Esophagus mucosa (tissue), 1 donor: ENCODE data around the gene CMPK1. TPM values are rescaled to one million over a fixed set of nuclear protein-coding genes. Genes with fewer than 3 reads are reported as not detected.
"Not testable (repeated sequence)": the region's sequence is repeated elsewhere in the genome, so short reads cannot be mapped to it uniquely, and the experiment has no call there.

Experiments used
- ATAC-seq: fragments of 200-7000 bp; cut with Tn5 transposase; one replicate; pipeline ENCODE4 v1.9.1; 2020
- total RNA-seq: library from RNA; stranded (reverse); gene quantifications from one replicate; pipeline ENCODE4 v1.2.4, GENCODE V29; 2023
- donor health status: DM: yes; HTN: yes; CAD: no.

CMPK1 gene
- total RNA-seq, 1 donor from 2014 or later: 122 TPM

- ATAC-seq: no peak
Measured at GRCh38 chr1:47338249-47339077, 4.9 kb downstream of the CMPK1 start.

GRCh38 chr1:47340227-47340626, 6.6 kb downstream of the CMPK1 start:
- ATAC-seq: no peak

DNA sequence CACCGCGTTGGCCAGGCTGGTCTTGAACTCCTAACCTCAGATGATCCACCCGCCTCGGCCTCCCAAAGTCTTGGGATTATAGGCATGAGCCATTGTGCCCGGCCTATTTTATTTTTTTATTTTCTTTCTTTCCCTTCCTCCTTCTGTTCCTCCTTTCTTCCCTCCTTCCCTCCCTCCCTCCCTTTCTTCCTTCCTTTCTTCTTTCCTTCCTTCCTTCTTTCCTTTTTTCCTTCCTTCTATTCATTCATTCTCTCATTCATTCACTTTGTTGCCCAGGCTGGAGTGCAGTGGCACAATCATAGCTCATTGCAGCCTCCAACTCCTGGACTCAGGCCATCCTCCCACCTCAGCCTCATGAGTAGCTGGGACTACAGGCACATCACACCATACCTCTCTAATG, 13.4 kb downstream of the CMPK1 start:
- not testable (repeated sequence) for ATAC-seq

DNA sequence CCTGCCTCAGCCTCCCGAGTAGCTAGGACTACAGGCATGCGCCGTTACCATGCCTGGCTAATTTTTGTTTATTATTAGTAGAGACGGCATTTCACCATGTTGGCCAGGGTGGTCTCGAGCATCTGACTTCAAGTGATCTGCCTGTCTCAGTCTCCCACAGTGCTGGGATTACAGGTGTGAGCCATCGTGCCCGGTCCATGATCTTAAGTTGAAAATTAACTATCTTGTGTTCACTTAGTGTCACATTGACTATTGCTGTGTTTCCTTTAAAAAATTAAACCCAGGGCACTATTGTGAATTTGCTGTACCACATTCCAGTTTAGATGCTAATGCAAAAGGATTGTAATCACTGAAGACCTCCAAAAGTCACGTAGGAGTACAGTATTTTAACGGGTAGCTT, 14.1 kb downstream of the CMPK1 start:
- ATAC-seq: no peak

- no peak for ATAC-seq
Measured at GRCh38 chr1:47348246-47348645, 14.7 kb downstream of the CMPK1 start.

DNA sequence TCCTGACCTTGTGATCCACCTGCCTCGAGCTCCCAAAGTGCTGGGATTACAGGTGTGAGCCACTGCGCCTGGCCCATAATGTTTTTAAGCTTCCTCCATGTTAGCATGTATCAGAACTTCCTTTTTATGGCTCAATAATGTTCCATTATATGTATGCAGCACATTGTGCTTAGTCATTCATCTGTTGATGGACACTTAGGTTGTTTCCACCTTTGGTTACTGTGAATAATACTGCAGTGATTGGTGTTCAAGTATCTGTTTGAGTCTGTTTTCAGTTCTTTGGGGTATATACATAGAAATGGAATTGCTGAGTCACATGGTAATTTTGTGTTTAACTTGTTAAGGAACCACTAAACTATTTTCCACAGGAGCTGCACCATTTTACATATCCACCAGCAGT, 17.7 kb downstream of the CMPK1 start:
- ATAC-seq: peak; percentile 45

- no peak for ATAC-seq
Measured at GRCh38 chr1:47361380-47361779, 27.8 kb downstream of the CMPK1 start.

- no peak for ATAC-seq
Measured at GRCh38 chr1:47362828-47363227, 29.2 kb downstream of the CMPK1 start.

GRCh38 chr1:47367651-47368050, 34.1 kb downstream of the CMPK1 start:
- ATAC-seq: no peak

DNA sequence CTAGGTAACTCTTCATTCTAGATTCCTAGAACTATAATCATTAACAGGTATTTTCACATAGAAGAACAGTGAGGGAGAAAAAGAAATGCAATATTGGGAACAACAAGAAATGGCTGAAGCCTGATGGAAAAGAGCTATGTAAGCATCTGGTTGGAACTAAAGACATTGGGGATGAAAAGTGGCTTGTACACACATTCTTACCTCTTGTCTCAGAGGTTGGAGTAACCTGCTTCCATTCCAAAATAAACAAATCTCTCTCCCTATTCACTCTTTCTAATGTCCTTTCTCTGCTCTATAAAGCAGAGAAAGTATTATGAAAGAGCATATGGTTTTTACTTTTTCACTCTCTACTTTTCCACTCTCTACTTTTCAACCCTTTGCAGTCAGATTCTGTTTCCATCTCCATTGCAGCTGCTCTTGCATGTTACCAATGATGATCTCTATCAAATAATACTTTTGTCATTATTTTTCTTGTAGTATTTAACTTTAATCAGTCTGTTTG, 37.5 kb downstream of the CMPK1 start:
- no peak for ATAC-seq

DNA sequence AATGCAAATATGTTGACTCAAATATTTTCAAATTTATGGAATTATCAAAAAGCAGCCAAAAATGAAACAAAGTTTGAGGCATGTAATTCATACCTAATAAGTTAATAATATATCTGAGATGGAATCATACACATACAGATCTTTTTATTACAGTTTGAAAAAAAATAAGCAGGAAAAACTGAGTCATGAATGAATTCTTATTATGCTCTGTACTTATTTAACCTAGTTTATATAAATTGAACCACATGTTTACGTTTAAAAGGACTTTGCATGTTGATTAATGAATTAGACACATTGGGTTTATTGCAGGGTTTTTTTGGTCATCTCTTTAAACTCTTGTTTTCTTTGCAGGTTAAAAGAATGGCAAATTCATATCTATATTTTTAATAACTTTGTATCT, 40.9 kb downstream of the CMPK1 start:
- ATAC-seq: no peak

DNA sequence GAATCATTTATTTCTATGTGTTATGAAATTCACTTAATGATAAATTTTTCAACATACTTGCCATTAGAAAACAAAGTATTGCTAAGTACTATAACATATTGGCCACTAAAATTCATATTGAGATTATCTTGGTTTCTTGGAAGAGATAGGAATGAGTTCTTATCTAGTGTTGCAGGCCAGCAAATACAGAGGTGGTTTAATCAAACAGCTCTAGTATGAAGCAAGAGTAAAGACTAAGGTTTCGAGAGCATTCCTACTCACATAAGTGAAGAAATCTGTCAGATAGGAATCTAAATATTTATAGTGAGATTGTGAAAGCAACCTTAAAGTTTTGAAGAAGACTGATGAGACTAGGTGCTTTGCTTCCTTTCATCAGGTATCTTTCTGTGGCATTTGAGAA, 44.6 kb downstream of the CMPK1 start:
- ATAC-seq: no peak

DNA sequence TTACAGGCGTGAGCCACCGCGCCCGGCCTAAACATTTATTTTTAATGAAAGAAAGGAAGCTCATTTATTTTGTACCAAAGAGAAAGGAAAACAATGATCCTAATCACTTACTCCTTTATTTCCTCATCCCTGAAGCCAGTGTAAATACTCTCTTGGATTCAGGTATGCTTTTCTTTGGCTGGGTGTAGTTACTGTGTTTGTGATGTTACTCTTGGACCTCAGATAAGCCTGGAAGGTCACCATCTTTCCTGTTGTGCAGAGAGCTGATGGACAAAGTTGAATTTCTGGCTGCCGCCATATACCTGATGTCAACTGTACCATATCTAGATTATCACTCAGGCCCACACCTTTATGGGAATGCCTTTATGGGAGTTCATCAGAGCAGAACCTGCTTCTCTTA, 47.1 kb downstream of the CMPK1 start:
- no peak for ATAC-seq

DNA sequence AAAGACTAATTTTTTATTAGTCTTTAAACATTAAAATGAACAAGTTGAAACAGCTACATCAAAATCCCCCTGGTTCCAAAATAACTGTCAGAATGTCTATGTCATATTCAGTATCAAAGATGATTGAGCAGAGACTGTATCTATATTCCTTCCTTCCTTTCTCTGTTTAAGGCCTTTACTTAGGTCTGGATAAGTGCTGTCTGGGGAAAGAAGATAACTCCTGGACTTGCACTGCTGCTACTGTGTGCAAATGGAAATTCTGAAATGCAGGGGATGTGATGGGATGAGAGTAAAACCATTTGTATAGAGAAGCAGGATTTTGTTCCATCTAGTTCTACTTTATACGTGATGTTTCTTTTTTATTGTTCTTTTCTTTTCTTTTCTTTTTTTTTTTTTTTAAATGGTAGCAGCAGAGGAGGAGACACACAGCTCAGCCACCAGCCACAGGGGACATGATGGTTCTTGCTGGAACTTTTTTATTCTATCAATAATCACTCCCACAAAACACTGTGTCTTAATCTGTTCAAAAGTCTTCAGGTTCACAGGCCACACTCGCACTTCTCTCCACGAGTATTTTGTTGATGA, 48.9 kb downstream of the CMPK1 start:
- no peak for ATAC-seq

GRCh38 chr1:47384083-47384482, 50.5 kb downstream of the CMPK1 start:
- ATAC-seq: no peak

DNA sequence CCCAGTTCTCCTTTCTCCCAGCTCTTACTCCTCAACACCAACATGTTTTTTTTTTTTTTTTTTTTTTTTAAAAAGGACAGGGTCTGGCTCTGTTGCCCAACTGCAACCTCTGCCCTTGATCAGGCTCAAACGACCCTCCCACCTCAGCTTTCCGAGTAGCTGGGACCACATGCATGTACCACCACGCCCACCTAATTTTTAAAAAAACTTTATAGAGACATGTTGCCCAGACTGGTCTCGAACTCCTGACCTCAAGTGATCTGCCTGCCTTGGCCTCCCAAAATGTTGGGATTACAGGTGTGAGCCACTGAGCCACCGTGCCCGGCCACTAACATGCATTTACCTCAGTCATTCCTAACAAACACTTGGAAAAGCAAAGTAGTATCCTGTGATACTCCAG, 51.4 kb downstream of the CMPK1 start:
- no peak for ATAC-seq

- ATAC-seq: no peak
Measured at GRCh38 chr1:47386268-47386667, 52.7 kb downstream of the CMPK1 start.

DNA sequence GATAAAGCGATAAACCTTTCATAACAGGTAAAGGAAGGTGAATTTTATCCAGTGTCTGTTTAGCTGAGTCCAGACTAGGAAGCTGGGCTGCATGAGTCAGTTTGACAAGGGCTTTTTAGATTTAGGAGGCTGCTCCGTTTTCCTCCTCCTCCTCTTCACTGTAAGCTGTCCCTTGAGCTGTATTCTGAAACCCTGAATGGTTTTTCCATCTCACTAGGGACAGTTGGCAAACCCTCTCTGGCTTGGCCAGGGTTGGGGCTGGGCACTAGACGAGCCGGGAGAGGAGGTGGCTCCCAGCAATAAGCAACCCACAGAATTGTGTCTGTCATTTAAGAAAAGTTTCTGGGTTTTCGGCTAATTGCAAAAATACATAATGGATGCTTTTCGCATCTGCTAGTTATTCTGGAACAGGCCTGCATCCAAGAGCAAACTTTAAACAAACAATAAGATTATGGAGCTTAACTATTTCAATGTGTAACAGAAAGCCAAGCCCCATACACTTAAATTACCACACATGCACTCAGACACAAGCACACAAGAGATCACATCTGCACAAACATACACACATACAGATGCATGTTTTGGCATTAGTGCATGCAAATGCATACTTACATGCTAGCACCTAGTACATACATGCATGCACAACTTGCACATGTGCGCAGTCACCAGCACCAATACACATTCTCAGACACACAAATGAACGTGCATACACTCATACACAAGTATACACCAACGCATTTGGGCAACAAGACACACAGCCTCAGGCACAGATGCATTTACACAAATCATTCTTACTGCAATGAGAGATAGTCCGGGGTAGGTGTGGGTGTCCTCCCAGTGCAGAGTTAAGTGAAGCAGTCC, 54.7 kb downstream of the CMPK1 start:
- ATAC-seq: peak; percentile 13

- peak; percentile 81 for ATAC-seq
Measured at GRCh38 chr1:47388891-47389238, 55.3 kb downstream of the CMPK1 start.

DNA sequence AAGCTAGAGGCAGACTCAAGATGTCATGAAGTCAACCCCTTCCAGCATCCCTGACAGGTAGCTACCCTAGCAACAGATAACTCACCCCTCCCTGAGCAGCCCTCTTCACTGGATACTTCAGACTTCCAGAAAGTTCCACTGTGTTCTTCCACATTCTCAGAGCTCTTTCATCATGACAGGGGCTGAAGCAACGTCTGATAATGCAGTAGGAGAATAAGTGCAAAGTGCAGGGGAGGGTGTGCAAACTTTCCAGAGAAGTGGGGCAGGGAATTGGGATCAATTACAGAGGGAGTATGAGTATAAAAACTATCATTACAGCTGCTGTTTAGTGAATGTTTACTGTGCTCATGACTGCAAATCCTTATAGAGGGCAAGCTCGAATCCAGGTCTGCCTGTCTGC, 56.1 kb downstream of the CMPK1 start:
- no peak for ATAC-seq

GRCh38 chr1:47390843-47391242, 57.3 kb downstream of the CMPK1 start:
- ATAC-seq: no peak

GRCh38 chr1:47393141-47393540, 59.6 kb downstream of the CMPK1 start:
- peak; percentile 32 for ATAC-seq

DNA sequence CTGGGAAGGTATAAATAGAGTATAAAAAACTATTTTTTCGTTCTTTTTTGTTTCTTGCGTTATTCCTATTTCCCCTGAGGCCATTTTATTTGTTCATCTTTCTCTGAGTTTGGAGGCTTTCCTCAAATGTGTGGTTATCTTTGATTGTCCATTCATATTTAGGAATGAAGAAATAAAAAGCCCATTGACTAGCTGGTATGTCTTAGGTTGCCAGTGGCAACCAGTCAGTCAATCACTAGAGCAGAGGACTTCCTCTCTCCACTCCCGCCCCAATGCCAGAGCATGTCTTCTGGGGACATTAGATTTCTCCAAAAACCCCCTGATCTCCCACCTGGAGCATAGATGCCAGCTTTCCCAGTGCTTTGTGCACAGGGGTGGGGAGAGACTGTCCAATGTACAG, 61.8 kb downstream of the CMPK1 start:
- ATAC-seq: no peak
